ENCODE data around the gene TMEM101.
"Not testable (repeated sequence)": the region's sequence is repeated elsewhere in the genome, so short reads cannot be mapped to it uniquely, and the experiment has no call there.

Gene TMEM101

GRCh38 chr17:43974382-43975266 lies 40.1 kb downstream of the TMEM101 start:
- no peak for DNase-seq

- DNase-seq = not testable (repeated sequence)
Measured at GRCh38 chr17:43972444-43973212, 42.1 kb downstream of the TMEM101 start.

- DNase-seq = not testable (repeated sequence)
Measured at GRCh38 chr17:43971436-43971835, 43.3 kb downstream of the TMEM101 start.

- no peak for DNase-seq
Measured at GRCh38 chr17:43970366-43970765, 44.4 kb downstream of the TMEM101 start.

GRCh38 chr17:43967251-43967875 lies 47.4 kb downstream of the TMEM101 start:
- DNase-seq = no peak

- no peak for DNase-seq
Measured at GRCh38 chr17:43966276-43966675, 48.5 kb downstream of the TMEM101 start.

GRCh38 chr17:43962479-43962878 lies 52.3 kb downstream of the TMEM101 start:
- no peak for DNase-seq

- DNase-seq = no peak
Measured at GRCh38 chr17:43961954-43962353, 52.8 kb downstream of the TMEM101 start.

GRCh38 chr17:43961292-43961691 lies 53.5 kb downstream of the TMEM101 start:
- not testable (repeated sequence) for DNase-seq

Data from CD4-positive, alpha-beta T cell treated with Interleukin-17A for 4 hours (primary cell).